Measurements from ENCODE around the gene C1QL4.

The C1QL4 gene

GRCh38 chr12:49340095-49340870 is 3.3 kb upstream of the C1QL4 start:
- DNase-seq (ENCODE audit: low read depth in 2 of 2): no peak
- no peak for TF ChIP-seq CTCF (IDR thresholded peaks at IDR 0.05; ENCODE audit: low read depth, low read length)

DNA sequence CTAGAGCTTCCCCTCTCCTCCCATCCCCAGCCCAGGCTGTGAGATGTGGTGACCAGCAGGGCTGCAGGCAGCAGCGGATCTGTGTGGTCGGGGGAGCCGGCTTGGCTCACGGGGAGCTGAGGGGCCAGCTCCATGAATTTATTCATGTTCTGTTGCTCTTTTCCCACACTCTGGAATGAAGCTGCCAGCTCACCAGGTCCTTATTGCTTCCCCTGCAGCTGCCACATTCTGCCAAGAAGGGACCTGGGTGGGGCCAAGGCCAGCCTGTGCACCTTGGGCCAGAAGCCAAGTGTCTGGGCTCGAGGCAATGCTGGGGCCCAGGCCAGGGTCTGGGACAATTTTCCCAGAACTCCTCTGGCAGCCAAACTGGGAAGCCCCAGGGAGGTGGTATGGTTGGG is 2.5 kb upstream of the C1QL4 start:
- no peak overlapping the region for H3K4me3 ChIP-seq (replicated peaks in 1 of 2; ENCODE audit: low read depth in 2 of 2, low read length in 2 of 2)
- TF ChIP-seq CTCF (IDR thresholded peaks at IDR 0.05; ENCODE audit: low read depth, low read length): no peak
- DNase-seq (ENCODE audit: low read depth in 2 of 2): no peak

More at GRCh38 chr12:49340095-49340870, 3.3 kb upstream of the C1QL4 start:
- H3K4me3 ChIP-seq (replicated peaks in 1 of 2; ENCODE audit: low read depth in 2 of 2, low read length in 2 of 2): no peak overlapping the region

GRCh38 chr12:49338830-49339463 is 2.0 kb upstream of the C1QL4 start:
- H3K4me3 ChIP-seq (replicated peaks in 1 of 2; ENCODE audit: low read depth in 2 of 2, low read length in 2 of 2): no peak overlapping the region
- TF ChIP-seq CTCF (IDR thresholded peaks at IDR 0.05; ENCODE audit: low read depth, low read length): no peak
- no peak for DNase-seq (ENCODE audit: low read depth in 2 of 2)

- no peak for DNase-seq (ENCODE audit: low read depth in 2 of 2)
- no peak for TF ChIP-seq CTCF (IDR thresholded peaks at IDR 0.05; ENCODE audit: low read depth, low read length)
- H3K4me3 ChIP-seq (replicated peaks in 1 of 2; ENCODE audit: low read depth in 2 of 2, low read length in 2 of 2): no peak overlapping the region
Measured at GRCh38 chr12:49335955-49336644, 888 bp downstream of the C1QL4 start.

- TF ChIP-seq CTCF (IDR thresholded peaks at IDR 0.05; ENCODE audit: low read depth, low read length): no peak
- no peak overlapping the region for H3K4me3 ChIP-seq (replicated peaks in 1 of 2; ENCODE audit: low read depth in 2 of 2, low read length in 2 of 2)
Measured at GRCh38 chr12:49335118-49335954, 1.7 kb downstream of the C1QL4 start.

DNA sequence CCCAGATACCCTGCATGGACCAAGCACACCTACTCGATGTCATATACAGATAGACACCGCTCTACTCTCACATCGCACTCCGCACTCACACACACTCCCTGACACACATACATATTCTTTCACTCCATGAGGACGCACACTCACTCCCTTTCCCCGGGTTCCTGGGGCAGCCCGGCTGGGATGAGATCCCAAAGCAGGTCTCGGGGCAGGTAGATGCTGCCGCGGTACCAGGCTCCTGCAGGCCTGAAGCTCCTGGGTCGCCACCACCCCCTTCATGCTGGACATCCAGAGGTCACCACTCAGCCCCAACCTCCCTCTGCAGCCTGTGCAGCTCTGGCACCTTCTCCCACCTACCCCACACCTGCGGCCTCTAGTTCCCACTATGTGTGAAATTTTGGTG is 2.3 kb downstream of the C1QL4 start:
- no peak for TF ChIP-seq CTCF (IDR thresholded peaks at IDR 0.05; ENCODE audit: low read depth, low read length)
- DNase-seq (ENCODE audit: low read depth in 2 of 2): no peak
- no peak overlapping the region for H3K4me3 ChIP-seq (replicated peaks in 1 of 2; ENCODE audit: low read depth in 2 of 2, low read length in 2 of 2)

More at GRCh38 chr12:49335118-49335954, 1.7 kb downstream of the C1QL4 start:
- DNase-seq (ENCODE audit: low read depth in 2 of 2): no peak

All from cardiac fibroblast (primary cell).